GM23338 (cell line): ENCODE data around the gene TMTC2. TPM values are rescaled to one million over a fixed set of nuclear protein-coding genes. Genes with fewer than 3 reads are reported as not detected.

Experiments
- ATAC-seq: fragments of 200-7000 bp; cut with Tn5 transposase; 3 replicates; pipeline ENCODE4 v1.9.1; 2020
- DNase-seq: peaks from one replicate; pipeline ENCODE4 v3.0.0-alpha.2; 2015; ENCODE audit warnings: low spot score
- H2AFZ ChIP-seq: fragments of 200-600 bp; sonication (generic); 2 replicates; pipeline ENCODE4 v1.8.0; 2016; ENCODE audit warnings: antibody characterized with exemption, mild to moderate bottlenecking, moderate library complexity
- H3F3A ChIP-seq: fragments of 200-600 bp; sonication (generic); replicated peaks from 2 replicates; pipeline ENCODE4 v1.8.0; 2017; ENCODE audit warnings: antibody characterized with exemption, mixed run types, low read depth
- H3K27ac ChIP-seq: fragments of 200-600 bp; sonication (generic); 2 replicates; pipeline ENCODE4 v1.6.1; 2016; ENCODE audit warnings: low read depth
- H3K27me3 ChIP-seq: fragments of 200-600 bp; sonication (generic); 2 replicates; pipeline ENCODE4 v1.8.0; 2016; ENCODE audit warnings: mild to moderate bottlenecking, mixed run types, moderate library complexity; ENCODE audit not compliant: insufficient read depth
- H3K36me3 ChIP-seq: fragments of 200-600 bp; sonication (generic); 2 replicates; pipeline ENCODE4 v1.8.0; 2016; ENCODE audit warnings: mild to moderate bottlenecking; ENCODE audit not compliant: insufficient read depth
- H3K4me1 ChIP-seq: fragments of 200-600 bp; sonication (generic); 2 replicates; pipeline ENCODE4 v1.8.0; 2016; ENCODE audit warnings: mild to moderate bottlenecking, moderate library complexity; ENCODE audit not compliant: insufficient read depth
- H3K4me2 ChIP-seq: fragments of 200-600 bp; sonication (generic); 2 replicates; pipeline ENCODE4 v1.7.1; 2017; ENCODE audit warnings: mixed run types
- H3K4me3 ChIP-seq: fragments of 200-600 bp; sonication (generic); 2 replicates; pipeline ENCODE4 v1.6.1; 2016; ENCODE audit warnings: mixed run types
- H3K79me2 ChIP-seq: fragments of 200-600 bp; sonication (generic); replicated peaks from 2 replicates; pipeline ENCODE4 v1.8.0; 2017; ENCODE audit warnings: mild to moderate bottlenecking; ENCODE audit not compliant: insufficient read depth
- H3K9me2 ChIP-seq: fragments of 200-600 bp; sonication (generic); 2 replicates; pipeline ENCODE4 v1.8.0; 2017; ENCODE audit not compliant: insufficient read depth
- H4K20me1 ChIP-seq: fragments of 200-600 bp; sonication (generic); replicated peaks from 2 replicates; pipeline ENCODE4 v1.8.0; 2017; ENCODE audit warnings: mild to moderate bottlenecking; ENCODE audit not compliant: insufficient read depth
- H3K27ac Mint-ChIP-seq: 2 replicates; pipeline ENCODE4 v1.8.0; 2020; ENCODE audit warnings: inconsistent platforms, mild to moderate bottlenecking, moderate library complexity, mixed read lengths
- H3K27me3 Mint-ChIP-seq: 3 replicates; pipeline ENCODE4 v1.8.0; 2022; ENCODE audit warnings: low read depth, mild to moderate bottlenecking, moderate library complexity, mixed read lengths, inconsistent platforms; ENCODE audit not compliant: insufficient read depth, poor library complexity
- H3K36me3 Mint-ChIP-seq: 3 replicates; pipeline ENCODE4 v1.8.0; 2021; ENCODE audit warnings: low read depth, mild to moderate bottlenecking, inconsistent platforms, moderate library complexity, mixed read lengths
- H3K4me1 Mint-ChIP-seq: 3 replicates; pipeline ENCODE4 v1.8.0; 2020; ENCODE audit warnings: mild to moderate bottlenecking, inconsistent platforms, mixed read lengths
- H3K4me3 Mint-ChIP-seq: 3 replicates; pipeline ENCODE4 v1.8.0; 2021; ENCODE audit warnings: moderate library complexity, mild to moderate bottlenecking, inconsistent platforms, mixed read lengths
- H3K9me3 Mint-ChIP-seq: 3 replicates; pipeline ENCODE4 v1.8.0; 2020; ENCODE audit warnings: moderate library complexity, mild to moderate bottlenecking, inconsistent platforms, mixed read lengths
- CREB1 ChIP-seq: fragments of 250-450 bp; sonication (Bioruptor Pico); IDR thresholded peaks from 2 replicates; pipeline ENCODE4 v1.5.0; 2020; ENCODE audit warnings: low read depth, mild to moderate bottlenecking, moderate library complexity
- EZH2 ChIP-seq: fragments of 200-600 bp; sonication (generic); IDR thresholded peaks from one replicate; pipeline ENCODE4 v1.8.0; 2017; ENCODE audit warnings: antibody characterized with exemption, mild to moderate bottlenecking, low read depth; ENCODE audit not compliant: unreplicated experiment
- EZH2phosphoT487 ChIP-seq: fragments of 200-600 bp; sonication (generic); IDR thresholded peaks from one replicate; pipeline ENCODE4 v1.8.1; 2018; ENCODE audit warnings: antibody characterized with exemption; ENCODE audit not compliant: unreplicated experiment
- JUNB ChIP-seq: IDR thresholded peaks from one replicate; pipeline ENCODE4 v1.6.1; 2016; ENCODE audit warnings: antibody characterized with exemption; ENCODE audit not compliant: unreplicated experiment
- NANOG ChIP-seq: IDR thresholded peaks from 2 replicates; pipeline ENCODE4 v1.6.1; 2016; ENCODE audit warnings: antibody characterized with exemption, borderline replicate concordance
- POLR2AphosphoS5 ChIP-seq: IDR thresholded peaks from 2 replicates; pipeline ENCODE4 v1.6.1; 2016; ENCODE audit warnings: antibody characterized with exemption, low read depth
- STAT1 ChIP-seq: IDR thresholded peaks from one replicate; pipeline ENCODE4 v1.6.1; 2016; ENCODE audit warnings: antibody characterized with exemption; ENCODE audit not compliant: unreplicated experiment
- ZNF114 ChIP-seq: fragments of 250-450 bp; sonication (Bioruptor Pico); IDR thresholded peaks from 2 replicates; pipeline ENCODE4 v1.5.0; 2020; ENCODE audit warnings: mild to moderate bottlenecking, moderate library complexity
- ZNF331 ChIP-seq: fragments of 250-450 bp; sonication (Bioruptor Pico); IDR thresholded peaks from 2 replicates; pipeline ENCODE4 v1.5.0; 2020; ENCODE audit warnings: low read depth, mild to moderate bottlenecking, moderate library complexity
- polyA plus RNA-seq: library from polyadenylated mRNA; unstranded; fragments of >200 nt; fragmentation: Nextera tagmentation; extraction: Ambion mirVana; gene quantifications from 2 replicates; pipeline ENCODE4 v1.2.1, GENCODE V29; 2016
- total RNA-seq: library from RNA; depleted of rRNA; stranded (reverse); fragments of >200 nt; shearing (Covaris generic); gene quantifications from 2 replicates; pipeline ENCODE4 v1.2.3, GENCODE V29; 2014
- TF ChIP-seq, protein P1 (sequence below): fragments of 250-450 bp; sonication (Bioruptor Pico); IDR thresholded peaks from 2 replicates; pipeline ENCODE4 v1.5.0; 2020; ENCODE audit warnings: mild to moderate bottlenecking, moderate library complexity
- TF ChIP-seq, protein P2 (sequence below): IDR thresholded peaks from 2 replicates; pipeline ENCODE4 v1.6.1; 2016; ENCODE audit warnings: antibody characterized with exemption
- TF ChIP-seq, protein P3 (sequence below), 2 experiments: fragments of 200-600 bp in 1 of 2; sonication (generic) in 1 of 2; conservative IDR thresholded peaks; 2 replicates each; pipeline versions ENCODE4 v1.5.1 to v1.6.1; 2016 to 2017; ENCODE audit warnings: antibody characterized with exemption in 2 of 2, low read depth in 2 of 2, mild to moderate bottlenecking in 2 of 2, moderate library complexity in 1 of 2
- TF ChIP-seq, protein P4 (sequence below): IDR thresholded peaks from one replicate; pipeline ENCODE4 v1.6.1; 2018; ENCODE audit warnings: antibody characterized with exemption; ENCODE audit not compliant: unreplicated experiment

The TMTC2 gene
- total and polyA plus RNA-seq, 2 experiments from 2014 or later = 0.57 to 6.5 TPM

DNA sequence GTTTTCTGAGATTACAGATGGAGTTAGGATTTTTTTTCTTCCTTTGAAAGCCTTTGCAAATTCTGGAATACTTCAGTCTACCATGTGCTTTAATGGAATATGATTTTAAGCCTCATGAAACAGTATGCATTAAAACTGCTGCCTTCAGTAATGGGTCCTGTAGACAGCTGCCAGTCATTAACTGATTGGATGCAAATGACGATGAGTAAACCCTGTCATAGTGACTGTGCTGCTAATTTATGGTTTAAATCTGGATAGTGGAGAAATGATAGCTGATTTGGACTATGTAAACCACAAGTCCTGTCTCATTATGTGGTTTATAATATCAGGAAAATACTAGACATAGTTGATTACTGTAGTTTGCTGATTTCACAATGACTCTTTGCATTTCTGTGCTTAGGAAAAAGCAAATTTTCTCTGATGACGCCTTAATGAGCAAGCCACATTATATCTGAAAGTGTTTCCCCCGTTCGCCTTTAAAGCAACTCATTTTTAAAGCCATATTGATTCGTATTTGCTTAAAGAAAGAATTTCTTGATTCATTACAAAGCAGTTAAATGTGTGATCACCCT is 217.6 kb downstream of the TMTC2 start:
- H3K4me3 ChIP-seq = no peak overlapping the region
- no peaks in the 10 kb centered on the region for H3K9me2 ChIP-seq
- no peak overlapping the region for H3K4me2 ChIP-seq
- H3K4me1 Mint-ChIP-seq = peaks cover 7% of the 10 kb centered on the region
- H2AFZ ChIP-seq = no peak overlapping the region
- H3K27ac Mint-ChIP-seq = peak overlapping the region; percentile 43; the same call in 1 of the 2 replicates
- ATAC-seq = no peak
- no peaks in the 10 kb centered on the region for H3K79me2 ChIP-seq
- no peaks in the 10 kb centered on the region for H3K36me3 Mint-ChIP-seq
- TF ChIP-seq CREB1 (CRISPR knock-in tag) = no peak
- no peak for TF ChIP-seq EZH2
- TF ChIP-seq, protein P1, sequence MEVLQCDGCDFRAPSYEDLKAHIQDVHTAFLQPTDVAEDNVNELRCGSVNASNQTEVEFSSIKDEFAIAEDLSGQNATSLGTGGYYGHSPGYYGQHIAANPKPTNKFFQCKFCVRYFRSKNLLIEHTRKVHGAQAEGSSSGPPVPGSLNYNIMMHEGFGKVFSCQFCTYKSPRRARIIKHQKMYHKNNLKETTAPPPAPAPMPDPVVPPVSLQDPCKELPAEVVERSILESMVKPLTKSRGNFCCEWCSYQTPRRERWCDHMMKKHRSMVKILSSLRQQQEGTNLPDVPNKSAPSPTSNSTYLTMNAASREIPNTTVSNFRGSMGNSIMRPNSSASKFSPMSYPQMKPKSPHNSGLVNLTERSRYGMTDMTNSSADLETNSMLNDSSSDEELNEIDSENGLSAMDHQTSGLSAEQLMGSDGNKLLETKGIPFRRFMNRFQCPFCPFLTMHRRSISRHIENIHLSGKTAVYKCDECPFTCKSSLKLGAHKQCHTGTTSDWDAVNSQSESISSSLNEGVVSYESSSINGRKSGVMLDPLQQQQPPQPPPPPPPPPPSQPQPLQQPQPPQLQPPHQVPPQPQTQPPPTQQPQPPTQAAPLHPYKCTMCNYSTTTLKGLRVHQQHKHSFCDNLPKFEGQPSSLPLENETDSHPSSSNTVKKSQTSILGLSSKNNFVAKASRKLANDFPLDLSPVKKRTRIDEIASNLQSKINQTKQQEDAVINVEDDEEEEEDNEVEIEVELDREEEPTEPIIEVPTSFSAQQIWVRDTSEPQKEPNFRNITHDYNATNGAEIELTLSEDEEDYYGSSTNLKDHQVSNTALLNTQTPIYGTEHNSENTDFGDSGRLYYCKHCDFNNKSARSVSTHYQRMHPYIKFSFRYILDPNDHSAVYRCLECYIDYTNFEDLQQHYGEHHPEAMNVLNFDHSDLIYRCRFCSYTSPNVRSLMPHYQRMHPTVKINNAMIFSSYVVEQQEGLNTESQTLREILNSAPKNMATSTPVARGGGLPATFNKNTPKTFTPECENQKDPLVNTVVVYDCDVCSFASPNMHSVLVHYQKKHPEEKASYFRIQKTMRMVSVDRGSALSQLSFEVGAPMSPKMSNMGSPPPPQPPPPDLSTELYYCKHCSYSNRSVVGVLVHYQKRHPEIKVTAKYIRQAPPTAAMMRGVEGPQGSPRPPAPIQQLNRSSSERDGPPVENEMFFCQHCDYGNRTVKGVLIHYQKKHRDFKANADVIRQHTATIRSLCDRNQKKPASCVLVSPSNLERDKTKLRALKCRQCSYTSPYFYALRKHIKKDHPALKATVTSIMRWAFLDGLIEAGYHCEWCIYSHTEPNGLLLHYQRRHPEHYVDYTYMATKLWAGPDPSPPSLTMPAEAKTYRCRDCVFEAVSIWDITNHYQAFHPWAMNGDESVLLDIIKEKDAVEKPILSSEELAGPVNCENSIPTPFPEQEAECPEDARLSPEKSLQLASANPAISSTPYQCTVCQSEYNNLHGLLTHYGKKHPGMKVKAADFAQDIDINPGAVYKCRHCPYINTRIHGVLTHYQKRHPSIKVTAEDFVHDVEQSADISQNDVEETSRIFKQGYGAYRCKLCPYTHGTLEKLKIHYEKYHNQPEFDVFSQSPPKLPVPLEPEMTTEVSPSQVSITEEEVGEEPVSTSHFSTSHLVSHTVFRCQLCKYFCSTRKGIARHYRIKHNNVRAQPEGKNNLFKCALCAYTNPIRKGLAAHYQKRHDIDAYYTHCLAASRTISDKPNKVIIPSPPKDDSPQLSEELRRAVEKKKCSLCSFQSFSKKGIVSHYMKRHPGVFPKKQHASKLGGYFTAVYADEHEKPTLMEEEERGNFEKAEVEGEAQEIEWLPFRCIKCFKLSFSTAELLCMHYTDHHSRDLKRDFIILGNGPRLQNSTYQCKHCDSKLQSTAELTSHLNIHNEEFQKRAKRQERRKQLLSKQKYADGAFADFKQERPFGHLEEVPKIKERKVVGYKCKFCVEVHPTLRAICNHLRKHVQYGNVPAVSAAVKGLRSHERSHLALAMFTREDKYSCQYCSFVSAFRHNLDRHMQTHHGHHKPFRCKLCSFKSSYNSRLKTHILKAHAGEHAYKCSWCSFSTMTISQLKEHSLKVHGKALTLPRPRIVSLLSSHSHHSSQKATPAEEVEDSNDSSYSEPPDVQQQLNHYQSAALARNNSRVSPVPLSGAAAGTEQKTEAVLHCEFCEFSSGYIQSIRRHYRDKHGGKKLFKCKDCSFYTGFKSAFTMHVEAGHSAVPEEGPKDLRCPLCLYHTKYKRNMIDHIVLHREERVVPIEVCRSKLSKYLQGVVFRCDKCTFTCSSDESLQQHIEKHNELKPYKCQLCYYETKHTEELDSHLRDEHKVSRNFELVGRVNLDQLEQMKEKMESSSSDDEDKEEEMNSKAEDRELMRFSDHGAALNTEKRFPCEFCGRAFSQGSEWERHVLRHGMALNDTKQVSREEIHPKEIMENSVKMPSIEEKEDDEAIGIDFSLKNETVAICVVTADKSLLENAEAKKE = no peak
- no peak for TF ChIP-seq EZH2phosphoT487
- TF ChIP-seq JUNB = no peak
- TF ChIP-seq, protein P2, sequence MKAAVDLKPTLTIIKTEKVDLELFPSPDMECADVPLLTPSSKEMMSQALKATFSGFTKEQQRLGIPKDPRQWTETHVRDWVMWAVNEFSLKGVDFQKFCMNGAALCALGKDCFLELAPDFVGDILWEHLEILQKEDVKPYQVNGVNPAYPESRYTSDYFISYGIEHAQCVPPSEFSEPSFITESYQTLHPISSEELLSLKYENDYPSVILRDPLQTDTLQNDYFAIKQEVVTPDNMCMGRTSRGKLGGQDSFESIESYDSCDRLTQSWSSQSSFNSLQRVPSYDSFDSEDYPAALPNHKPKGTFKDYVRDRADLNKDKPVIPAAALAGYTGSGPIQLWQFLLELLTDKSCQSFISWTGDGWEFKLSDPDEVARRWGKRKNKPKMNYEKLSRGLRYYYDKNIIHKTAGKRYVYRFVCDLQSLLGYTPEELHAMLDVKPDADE = no peak
- TF ChIP-seq, protein P3, sequence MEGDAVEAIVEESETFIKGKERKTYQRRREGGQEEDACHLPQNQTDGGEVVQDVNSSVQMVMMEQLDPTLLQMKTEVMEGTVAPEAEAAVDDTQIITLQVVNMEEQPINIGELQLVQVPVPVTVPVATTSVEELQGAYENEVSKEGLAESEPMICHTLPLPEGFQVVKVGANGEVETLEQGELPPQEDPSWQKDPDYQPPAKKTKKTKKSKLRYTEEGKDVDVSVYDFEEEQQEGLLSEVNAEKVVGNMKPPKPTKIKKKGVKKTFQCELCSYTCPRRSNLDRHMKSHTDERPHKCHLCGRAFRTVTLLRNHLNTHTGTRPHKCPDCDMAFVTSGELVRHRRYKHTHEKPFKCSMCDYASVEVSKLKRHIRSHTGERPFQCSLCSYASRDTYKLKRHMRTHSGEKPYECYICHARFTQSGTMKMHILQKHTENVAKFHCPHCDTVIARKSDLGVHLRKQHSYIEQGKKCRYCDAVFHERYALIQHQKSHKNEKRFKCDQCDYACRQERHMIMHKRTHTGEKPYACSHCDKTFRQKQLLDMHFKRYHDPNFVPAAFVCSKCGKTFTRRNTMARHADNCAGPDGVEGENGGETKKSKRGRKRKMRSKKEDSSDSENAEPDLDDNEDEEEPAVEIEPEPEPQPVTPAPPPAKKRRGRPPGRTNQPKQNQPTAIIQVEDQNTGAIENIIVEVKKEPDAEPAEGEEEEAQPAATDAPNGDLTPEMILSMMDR (conservative IDR thresholded peaks at IDR 0.05; ENCODE audit: low read depth in 2 of 2) = no peak
- TF ChIP-seq ZNF114 (CRISPR knock-in tag) = no peak
- TF ChIP-seq NANOG = no peak
- TF ChIP-seq POLR2AphosphoS5 = no peak
- TF ChIP-seq STAT1 = no peak
- no peak for TF ChIP-seq ZNF331 (CRISPR knock-in tag)
- TF ChIP-seq, protein P4, sequence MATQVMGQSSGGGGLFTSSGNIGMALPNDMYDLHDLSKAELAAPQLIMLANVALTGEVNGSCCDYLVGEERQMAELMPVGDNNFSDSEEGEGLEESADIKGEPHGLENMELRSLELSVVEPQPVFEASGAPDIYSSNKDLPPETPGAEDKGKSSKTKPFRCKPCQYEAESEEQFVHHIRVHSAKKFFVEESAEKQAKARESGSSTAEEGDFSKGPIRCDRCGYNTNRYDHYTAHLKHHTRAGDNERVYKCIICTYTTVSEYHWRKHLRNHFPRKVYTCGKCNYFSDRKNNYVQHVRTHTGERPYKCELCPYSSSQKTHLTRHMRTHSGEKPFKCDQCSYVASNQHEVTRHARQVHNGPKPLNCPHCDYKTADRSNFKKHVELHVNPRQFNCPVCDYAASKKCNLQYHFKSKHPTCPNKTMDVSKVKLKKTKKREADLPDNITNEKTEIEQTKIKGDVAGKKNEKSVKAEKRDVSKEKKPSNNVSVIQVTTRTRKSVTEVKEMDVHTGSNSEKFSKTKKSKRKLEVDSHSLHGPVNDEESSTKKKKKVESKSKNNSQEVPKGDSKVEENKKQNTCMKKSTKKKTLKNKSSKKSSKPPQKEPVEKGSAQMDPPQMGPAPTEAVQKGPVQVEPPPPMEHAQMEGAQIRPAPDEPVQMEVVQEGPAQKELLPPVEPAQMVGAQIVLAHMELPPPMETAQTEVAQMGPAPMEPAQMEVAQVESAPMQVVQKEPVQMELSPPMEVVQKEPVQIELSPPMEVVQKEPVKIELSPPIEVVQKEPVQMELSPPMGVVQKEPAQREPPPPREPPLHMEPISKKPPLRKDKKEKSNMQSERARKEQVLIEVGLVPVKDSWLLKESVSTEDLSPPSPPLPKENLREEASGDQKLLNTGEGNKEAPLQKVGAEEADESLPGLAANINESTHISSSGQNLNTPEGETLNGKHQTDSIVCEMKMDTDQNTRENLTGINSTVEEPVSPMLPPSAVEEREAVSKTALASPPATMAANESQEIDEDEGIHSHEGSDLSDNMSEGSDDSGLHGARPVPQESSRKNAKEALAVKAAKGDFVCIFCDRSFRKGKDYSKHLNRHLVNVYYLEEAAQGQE = no peak
- H3K27me3 ChIP-seq = no peaks in the 10 kb centered on the region
- H3F3A ChIP-seq = no peaks in the 10 kb centered on the region
- H3K4me1 ChIP-seq = peaks cover 8% of the 10 kb centered on the region
- no peaks in the 10 kb centered on the region; the same call in 1 of the 2 replicates for H4K20me1 ChIP-seq
- no peaks in the 10 kb centered on the region for H3K9me3 Mint-ChIP-seq
- DNase-seq = no peak
- no peaks in the 10 kb centered on the region for H3K27me3 Mint-ChIP-seq
- H3K36me3 ChIP-seq = no peaks in the 10 kb centered on the region
- H3K4me3 Mint-ChIP-seq = no peak overlapping the region
- no peak overlapping the region for H3K27ac ChIP-seq
